T-helper 2 cell treated with Interferon-gamma antibody and Interleukin-4, amounts not matched to agents 100 ng/mL and 5 ng/mL, for 36 hours (primary cell): Measurements from ENCODE around the gene AK1. TPM values are rescaled to one million over a fixed set of nuclear protein-coding genes. Genes with fewer than 3 reads are reported as not detected.
"Not testable (repeated sequence)": the region's sequence is repeated elsewhere in the genome, so short reads cannot be mapped to it uniquely, and the experiment has no call there.

Experiments used
- intact Hi-C: fragments of 100-400 bp; cut with micrococcal nuclease; formaldehyde crosslinking; loops from one replicate; pipeline ENCODE4 v1.15.1; 2023
- total RNA-seq: library from RNA; stranded (reverse); gene quantifications from 2 replicates; pipeline ENCODE4 v1.2.3, GENCODE V29; 2022

Gene AK1
- total RNA-seq, 1 donor from 2014 or later, result 44.5 TPM

DNA sequence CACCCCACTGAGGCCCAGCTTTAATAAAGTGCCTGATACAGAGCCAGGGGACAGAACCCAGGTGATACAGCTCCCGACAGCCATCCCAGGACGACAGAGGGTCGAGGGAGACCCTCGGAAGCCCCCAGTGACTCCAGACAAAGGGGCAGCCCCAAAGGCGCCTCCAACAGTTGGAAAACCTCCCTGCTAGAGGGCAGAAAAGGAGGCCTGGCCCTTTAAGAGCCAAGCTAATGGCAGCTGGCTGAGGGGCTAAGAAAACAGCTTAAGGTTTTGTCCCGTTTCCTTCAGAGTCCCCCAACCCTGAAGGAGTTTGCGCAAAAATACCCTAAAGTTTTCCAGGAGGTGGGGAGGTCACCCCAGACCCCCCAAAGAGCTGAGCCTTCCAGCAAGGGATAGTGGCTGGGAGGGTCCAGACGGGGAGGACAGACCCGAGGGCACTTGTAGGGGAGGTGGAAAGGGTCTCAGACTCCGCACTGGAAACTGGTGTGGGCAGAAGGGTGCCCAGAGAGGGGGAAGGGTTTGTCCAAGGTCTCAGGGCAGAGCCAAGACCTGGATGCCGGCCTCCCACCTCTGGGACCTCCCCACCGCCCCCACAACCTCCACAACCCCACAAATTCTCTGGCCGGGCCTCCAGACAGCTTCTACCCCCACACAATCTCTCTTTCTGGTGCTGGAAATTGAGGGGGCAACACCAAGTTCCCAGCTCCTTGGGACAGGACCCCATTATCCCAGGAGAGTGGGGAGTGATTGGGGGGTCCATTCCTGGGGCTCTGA, 8.2 kb upstream of the AK1 start:
- intact Hi-C loops, result no loop called here

DNA sequence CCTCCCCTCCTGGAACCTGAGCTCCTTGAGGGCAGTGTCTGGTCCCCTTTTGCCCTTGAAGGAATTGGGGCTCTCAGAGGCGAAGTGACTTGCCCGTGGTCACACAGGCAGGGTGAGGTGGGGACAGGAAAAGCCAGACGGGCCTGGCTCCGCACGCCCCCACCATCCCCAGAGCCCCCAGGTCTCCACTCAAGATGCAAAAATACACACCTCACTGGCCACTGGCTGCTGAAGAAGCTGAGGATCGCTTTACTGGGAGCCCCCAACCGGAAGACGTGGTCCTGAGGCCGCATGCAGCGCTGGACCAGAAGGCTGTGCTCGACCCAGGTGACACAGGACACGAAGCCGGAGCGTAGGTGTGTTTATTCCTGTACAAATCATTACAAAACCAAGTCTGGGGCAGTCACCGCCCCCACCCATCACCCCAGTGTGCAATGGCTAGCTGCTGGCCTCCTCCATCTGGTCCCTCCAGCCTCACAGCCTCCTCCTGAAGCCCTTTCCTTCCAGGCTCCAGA, 7.6 kb upstream of the AK1 start:
- intact Hi-C loops, result no loop called here

- intact Hi-C loops, result no loop called here
Measured at GRCh38 chr9:127884427-127884911, 7.0 kb upstream of the AK1 start.

DNA sequence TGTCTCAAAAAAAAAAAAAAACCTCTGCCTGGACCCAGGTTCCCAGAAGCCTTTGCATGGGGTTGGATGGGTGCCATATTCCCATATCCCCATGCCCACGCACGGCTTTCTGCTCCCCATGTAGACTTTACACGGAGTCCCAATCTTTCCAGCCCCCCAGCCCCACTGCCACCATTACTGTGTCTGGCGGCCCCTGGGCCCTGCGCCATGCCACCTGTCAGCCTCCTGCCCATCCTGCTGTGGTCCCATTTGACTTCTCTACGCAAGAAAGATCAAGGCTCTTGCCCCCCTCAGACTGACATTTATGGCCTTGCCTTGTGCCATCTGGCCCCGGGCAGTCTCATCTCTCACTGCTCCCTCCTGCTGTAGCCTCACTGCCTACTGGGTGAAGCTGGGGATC, 6.5 kb upstream of the AK1 start:
- intact Hi-C loops, result no loop called here

DNA sequence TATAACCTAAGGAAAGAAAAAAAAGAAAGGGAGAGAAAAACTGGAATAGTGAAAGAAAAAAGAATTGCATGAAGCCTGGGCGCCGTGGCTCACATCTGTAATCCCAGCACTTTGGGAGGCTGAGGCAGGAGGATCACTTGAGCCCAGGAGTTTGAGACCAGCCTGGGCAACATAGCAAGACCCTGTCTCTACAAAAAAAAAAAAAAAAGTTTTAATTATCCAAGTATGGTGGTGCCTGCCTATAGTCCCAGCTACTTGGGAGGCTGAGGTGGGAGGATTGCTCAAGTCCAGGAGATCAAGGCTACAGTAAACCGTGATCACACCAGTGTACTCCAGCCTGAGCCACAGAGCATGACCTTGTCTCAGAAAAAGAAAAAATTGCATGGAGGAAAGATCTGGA, 4.2 kb upstream of the AK1 start:
- intact Hi-C loops, result not testable (repeated sequence)

- intact Hi-C loops, result no loop called here
Measured at GRCh38 chr9:127880143-127880542, 2.7 kb upstream of the AK1 start.

DNA sequence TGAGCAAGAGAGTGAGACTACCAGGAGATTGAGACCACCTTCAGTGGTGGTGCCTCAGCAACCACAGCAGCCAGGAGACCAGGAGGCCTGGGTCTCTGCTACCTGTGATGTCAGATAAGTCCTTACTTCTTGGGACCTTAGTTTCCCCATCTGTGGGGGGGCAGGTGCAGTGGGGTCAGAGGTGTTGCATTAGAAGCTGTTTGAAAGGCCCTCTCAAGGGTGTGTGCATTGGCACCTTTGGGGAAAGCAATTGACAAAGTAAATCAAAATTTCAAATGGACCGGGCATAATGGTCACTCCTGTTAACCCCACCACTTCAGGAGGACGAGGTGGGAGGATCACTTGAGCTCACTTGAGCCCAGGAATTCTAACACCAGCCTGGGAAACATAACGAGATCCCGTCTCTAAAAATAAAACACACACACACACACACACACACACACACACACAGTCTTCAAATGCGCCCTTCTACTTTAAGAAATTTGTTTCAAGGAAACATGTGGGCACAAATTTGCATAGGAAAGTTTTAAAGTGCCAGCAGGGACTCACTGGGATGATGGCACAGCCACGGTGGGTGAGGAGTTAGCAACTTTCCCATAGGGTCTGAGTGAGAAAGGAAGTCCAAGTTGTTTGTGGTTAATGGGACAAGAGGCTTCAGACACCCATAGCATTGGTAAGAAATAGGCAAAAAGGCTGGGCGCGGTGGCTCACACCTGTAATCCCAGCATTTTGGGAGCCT, 1.3 kb upstream of the AK1 start:
- intact Hi-C loops, result no loop called here

DNA sequence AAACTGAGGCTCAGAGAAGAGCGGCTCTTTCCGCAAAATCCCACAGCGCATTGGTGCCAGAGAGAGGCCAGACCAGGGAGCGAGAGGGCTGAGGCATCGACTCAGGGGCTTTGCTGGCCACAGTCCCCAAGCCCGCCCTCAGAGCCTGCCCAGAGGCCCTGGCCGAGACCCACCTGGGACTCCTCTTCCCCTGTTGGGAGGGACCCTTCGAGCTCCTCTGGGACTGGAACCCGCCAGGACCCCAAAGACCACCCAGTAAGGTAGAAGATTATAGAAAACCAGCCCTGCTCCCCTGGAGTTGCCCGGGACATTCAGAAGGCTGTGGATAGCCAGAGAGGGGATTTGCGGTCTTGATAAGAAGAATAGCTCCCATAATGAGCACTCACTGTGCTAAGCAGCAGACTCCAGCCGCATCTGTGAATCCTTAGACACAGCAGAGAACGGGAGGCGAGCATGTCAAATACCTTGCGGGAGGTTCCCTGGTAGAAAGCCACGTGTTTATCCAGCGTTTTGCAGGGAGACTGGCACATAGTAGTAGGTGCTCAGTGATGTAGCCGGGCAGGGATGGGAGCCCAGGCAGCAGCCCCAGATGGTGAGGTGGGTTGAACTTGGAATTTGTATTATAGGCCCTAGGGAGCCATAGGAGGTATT, 651 bp upstream of the AK1 start:
- intact Hi-C loops, result no loop called here

DNA sequence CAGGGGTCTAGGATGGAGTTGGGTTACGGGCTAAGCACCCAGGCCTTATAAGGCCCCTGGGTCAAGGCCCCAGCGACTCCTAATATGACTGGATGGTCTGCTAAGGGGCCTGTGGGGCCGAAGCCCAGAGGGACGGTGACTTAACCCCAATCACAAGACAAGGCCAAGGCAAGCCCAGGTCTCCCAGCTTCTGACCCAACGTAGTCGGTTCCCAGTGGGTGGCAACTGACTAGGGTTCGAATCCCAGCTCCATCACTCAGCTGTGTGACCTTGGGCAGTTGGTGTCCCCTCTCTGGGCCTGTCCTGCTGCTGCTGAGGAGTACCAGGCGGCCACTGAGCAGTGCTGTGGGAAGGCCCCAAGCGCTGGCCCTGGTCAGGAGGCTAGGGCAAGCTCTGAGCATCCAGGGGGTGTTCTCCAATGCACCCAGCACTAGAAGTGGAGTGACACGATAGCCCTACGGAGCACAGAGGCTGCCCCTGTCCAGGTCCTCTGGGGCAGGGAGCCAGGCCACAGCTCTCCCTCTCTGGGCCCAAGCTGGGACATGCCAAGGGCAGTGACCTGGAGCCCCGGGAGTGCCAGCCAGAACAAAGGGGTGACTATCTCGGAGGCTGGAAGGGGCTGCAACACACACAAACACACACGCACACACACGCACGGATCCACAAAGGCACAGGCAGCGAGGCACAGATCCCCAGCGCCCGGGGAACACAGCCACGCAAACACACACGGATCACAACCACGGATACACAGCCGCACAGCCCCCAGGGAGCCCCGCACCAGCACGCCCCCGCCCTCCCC, 512 bp downstream of the AK1 start:
- intact Hi-C loops, result no loop called here

- intact Hi-C loops, result no loop called here
Measured at GRCh38 chr9:127876026-127876763, 1.3 kb downstream of the AK1 start.

GRCh38 chr9:127875306-127875966, 2.0 kb downstream of the AK1 start:
- intact Hi-C loops, result no loop called here

- intact Hi-C loops, result no loop called here
Measured at GRCh38 chr9:127874301-127875221, 2.9 kb downstream of the AK1 start.

DNA sequence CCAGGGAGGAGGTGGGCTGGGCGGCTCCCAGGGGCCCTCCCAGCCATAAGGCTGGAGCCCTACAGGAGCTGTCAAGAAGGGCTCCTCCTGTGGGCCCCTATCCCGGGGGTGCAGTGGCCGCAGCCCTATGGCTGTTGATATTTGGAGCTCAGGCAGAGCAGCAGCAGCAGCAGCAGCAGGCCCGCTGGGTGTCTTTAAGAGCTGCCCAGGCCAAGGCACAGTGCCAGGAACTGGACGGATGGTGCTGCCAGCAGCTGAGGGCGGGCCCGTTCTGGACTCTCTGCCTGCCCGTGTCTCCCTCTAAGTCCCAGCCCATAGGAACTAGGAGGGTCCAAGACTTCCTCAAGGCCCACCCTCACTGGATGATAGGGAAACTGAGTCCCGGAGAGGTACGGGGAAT, 3.6 kb downstream of the AK1 start:
- intact Hi-C loops, result no loop called here

GRCh38 chr9:127873223-127873691, 4.2 kb downstream of the AK1 start:
- intact Hi-C loops, result no loop called here

DNA sequence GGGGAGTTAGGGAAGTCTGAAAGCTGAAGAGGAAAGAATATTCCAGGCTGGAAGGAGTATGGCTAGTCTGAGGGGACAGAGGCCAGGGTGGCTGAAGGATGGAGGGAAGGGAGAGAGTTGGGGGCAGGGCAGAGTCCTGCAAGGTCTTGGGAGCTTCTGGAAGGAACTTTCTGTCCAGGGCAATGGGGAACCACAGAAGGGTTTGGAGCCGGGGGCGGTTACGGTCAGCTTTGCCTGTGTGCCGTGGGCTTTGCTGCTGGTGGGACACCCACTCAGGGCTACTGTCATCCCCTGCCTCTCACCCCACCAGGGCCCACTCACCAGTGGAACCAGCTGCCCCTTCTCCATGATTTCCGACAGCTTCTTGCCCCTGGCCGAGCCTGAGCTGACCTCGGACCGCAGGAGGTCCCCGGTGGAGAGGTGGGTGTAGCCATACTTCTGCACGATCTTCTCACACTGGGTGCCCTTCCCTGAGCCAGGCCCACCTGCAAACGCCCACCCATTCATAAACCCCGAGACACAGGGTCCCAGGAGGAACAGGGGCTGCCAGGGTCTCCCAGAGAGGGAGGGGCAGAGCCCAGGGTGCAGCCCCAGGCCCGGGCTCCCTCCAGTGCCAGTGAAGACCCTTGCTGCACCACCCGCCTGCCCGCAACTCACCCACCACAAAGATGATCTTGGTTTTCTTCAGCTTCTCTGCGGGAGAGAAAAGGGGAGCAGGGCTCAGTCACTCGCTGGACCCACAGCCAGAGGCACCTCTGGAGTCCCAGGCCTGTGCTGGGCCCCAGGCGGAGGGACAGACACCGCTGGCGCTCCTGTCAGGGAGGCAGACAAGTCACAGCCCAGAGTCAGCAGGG, 4.9 kb downstream of the AK1 start:
- intact Hi-C loops, result no loop called here

DNA sequence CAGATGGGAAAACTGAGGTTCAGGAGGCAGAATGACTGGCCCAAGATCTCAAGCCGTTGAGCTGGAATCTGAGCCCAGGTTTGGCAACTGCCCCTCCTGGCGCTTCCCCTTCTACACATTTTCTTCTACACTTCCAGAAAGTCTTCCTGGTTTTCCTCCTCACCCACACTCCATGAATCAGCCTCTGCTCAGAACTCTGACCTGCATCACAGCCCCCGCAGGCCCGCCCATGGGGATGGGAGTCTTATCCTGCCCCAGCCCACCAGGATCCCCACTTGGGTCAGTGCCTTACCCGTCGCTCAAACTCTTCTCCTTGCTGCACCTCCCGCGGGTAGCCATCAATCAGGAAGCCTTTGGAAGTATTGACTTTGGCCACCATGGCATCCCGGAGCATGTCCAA, 5.9 kb downstream of the AK1 start:
- intact Hi-C loops, result loop anchor here (2.0 kb wide), 2 partner anchors 49 to 85 kb away; partner anchors contain the start of gene CDK9

GRCh38 chr9:127870887-127871286, 6.6 kb downstream of the AK1 start:
- intact Hi-C loops, result loop anchor here (1.0 to 2.0 kb wide), 3 partner anchors 50 to 136 kb away; partner anchors contain the start of genes CDK9 and TOR2A

DNA sequence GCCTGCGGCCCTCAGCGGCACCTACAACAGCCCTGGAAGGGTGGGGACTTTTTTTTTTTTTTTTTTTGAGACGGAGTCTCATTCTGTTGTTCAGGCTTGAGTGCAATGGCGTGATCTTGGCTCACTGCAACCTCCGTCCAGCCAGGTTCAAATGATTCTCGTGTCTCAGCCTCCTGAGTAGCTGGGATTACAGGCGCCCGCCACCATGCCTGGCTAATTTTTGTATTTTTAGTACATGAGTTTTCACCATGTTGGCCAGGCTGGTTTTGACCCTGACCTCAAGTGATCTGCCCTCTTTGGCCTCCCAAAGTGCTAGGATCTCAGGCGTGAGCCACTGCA, 7.4 kb downstream of the AK1 start:
- intact Hi-C loops, result loop anchor here (1.0 to 2.0 kb wide), 3 partner anchors 51 to 135 kb away; partner anchors contain the start of genes CDK9 and TOR2A
